HCT116 (cell line): Measurements from ENCODE around the gene SMIM36.

ENCODE experiments used
- CTCF ChIP-seq, 3 experiments: fragments of 200-600 bp in 1 of 3; sonication (generic) in 1 of 3; IDR thresholded peaks in 2 of 3; conservative IDR thresholded peaks in 1 of 3; 2 replicates each; pipeline ENCODE4 v1.5.1; 2012 to 2017; ENCODE audit warnings: low read depth in 2 of 3, low read length in 2 of 3, antibody characterized with exemption in 1 of 3, borderline replicate concordance in 1 of 3, control low read depth in 1 of 3, mild to moderate bottlenecking in 1 of 3, mixed read lengths in 1 of 3, mixed run types in 1 of 3, moderate library complexity in 1 of 3; ENCODE audit not compliant: insufficient read depth in 1 of 3
- EGR1 ChIP-seq: IDR thresholded peaks from 2 replicates; pipeline ENCODE4 v1.6.1; 2012; ENCODE audit warnings: low read depth
- EZH2 ChIP-seq: fragments of 200-600 bp; sonication (generic); IDR thresholded peaks from 2 replicates; pipeline ENCODE4 v1.6.1; 2017; ENCODE audit warnings: antibody characterized with exemption, mixed run types
- POLR2A ChIP-seq: IDR thresholded peaks from 2 replicates; pipeline ENCODE4 v1.7.0; 2011; ENCODE audit warnings: borderline replicate concordance; ENCODE audit not compliant: insufficient read depth, insufficient read length; ENCODE audit errors: extremely low read depth
- SIN3A ChIP-seq: IDR thresholded peaks from 2 replicates; pipeline ENCODE4 v1.6.1; 2012; ENCODE audit warnings: low read depth
- SP1 ChIP-seq: IDR thresholded peaks from 2 replicates; pipeline ENCODE4 v1.6.1; 2012; ENCODE audit warnings: low read depth

GRCh38 chr17:55453839-55454557 is 57.3 kb downstream of the SMIM36 start:
- TF ChIP-seq CTCF (IDR thresholded peaks at IDR 0.05 in 2 of 3, conservative IDR thresholded peaks at IDR 0.05 in 1 of 3; ENCODE audit: borderline replicate concordance in 1 of 3, insufficient read depth in 1 of 3, low read depth in 2 of 3, low read length in 2 of 3): no peak
- no peak for TF ChIP-seq POLR2A
- TF ChIP-seq EGR1: no peak
- TF ChIP-seq EZH2: no peak
- no peak for TF ChIP-seq SIN3A
- TF ChIP-seq SP1: no peak
